GM18951 (cell line): ENCODE data around the gene ADCY3.

ENCODE experiments used
- POLR2A ChIP-seq: IDR thresholded peaks from 4 replicates; pipeline ENCODE4 v1.6.1; 2011; ENCODE audit warnings: mild to moderate bottlenecking; ENCODE audit not compliant: insufficient read length, insufficient read depth; ENCODE audit errors: extremely low read depth
- in situ Hi-C: fragments of 300-500 bp; cut with MboI; formaldehyde crosslinking; loops from one replicate; pipeline ENCODE4 v1.12.0; 2022; ENCODE audit warnings: low sequenced_read_pairs, mixed read lengths, inconsistent platforms; ENCODE audit not compliant: unreplicated experiment

The ADCY3 gene

GRCh38 chr2:24908461-24908901 lies 11.6 kb downstream of the ADCY3 start:
- in situ Hi-C loops = no loop called here
- TF ChIP-seq POLR2A = no peak

GRCh38 chr2:24907116-24907515 lies 12.9 kb downstream of the ADCY3 start:
- in situ Hi-C loops = no loop called here
- no peak for TF ChIP-seq POLR2A

GRCh38 chr2:24906466-24906865 lies 13.6 kb downstream of the ADCY3 start:
- in situ Hi-C loops = no loop called here
- no peak for TF ChIP-seq POLR2A

DNA sequence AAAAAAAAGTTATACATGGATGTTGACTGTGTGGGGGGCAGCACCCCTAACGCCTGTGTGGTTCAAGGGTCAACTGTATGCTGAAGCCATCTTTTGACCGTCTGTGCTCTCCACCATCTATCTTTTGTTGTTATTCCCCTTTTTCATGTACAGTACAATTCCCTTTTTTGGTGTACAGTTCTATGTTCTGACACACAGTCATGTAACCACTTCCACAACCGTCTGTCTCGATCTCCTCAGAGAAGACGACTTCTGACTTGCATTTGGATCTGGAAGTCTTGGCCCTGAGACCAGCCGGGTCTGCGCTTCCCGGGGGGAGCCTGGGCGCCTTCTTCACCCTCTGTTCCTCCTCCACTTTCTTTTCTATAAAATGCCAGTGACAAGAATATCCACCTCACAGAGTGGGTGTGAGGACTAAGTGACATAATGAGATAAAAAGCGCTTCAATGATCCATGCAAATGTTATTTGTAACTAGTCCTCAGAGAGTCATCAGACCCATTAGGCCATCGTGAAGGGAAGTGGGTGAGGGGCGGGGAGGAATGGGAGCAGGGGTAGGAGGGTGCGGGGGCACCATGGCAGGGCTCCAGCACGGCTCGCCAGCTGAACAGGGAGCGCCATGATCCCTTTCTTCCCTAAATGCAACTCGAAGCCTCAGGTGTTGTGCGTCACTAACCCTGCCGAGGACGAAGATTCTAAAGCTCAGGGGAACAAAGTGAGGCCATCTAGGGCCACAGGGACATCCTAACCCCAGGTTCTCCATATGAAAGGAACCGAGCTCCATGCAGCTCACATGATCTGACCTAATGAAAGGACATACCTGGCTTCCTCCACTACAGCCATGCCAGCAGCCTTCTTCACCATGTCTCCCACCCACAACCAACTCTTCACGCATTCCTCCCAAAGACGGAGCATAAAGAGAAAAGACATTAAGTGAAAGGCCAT lies 16.6 kb downstream of the ADCY3 start:
- in situ Hi-C loops = no loop called here
- no peak for TF ChIP-seq POLR2A

DNA sequence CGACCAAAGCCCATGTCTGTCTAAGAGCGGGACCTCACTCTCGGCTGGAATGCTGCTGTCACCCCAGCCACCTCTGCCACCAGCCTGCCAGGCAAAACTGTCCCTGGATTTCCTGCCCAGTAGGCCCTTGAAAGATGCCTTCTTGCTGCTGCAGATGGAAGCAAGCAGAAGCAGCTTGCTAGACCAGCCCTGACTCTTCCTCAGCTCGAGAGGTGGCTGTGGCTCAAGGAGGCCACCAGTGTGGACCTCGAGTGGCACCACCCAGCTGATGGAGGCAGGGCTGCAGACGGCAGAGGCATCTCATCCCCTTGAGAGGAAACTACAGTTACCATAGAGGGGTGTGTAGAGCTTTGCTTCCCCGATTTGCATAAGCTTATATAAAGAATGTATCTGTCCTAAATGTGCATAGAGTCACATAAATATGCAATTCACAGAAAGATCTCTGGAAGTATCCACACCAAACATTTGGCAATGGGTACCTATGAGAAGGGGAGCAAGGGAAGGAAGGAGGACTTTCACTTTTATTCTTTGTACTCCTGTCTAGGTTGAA lies 20.6 kb downstream of the ADCY3 start:
- TF ChIP-seq POLR2A = no peak
- in situ Hi-C loops = no loop called here

GRCh38 chr2:24898122-24899109 lies 21.6 kb downstream of the ADCY3 start:
- no peak for TF ChIP-seq POLR2A
- in situ Hi-C loops = no loop called here

DNA sequence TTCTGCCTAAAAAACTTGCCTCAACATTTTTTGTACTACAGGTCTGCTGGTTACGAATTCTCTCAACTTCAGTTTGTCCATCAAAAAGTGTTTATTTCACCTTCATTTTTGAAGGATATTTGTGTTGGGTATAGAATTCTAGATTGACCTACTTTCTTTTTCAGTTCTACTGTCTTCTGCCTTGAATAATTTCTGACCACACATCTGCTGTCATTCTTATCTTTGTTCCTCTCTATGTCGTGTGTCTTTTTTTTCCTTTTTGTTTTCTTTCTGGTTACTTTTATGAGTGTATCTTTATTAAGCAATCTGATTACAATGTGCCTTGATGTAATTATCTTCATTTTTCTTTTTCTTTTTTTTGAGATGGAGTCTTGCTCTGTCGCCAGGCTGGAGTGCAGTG lies 25.3 kb downstream of the ADCY3 start:
- no peak for TF ChIP-seq POLR2A
- in situ Hi-C loops = no loop called here

DNA sequence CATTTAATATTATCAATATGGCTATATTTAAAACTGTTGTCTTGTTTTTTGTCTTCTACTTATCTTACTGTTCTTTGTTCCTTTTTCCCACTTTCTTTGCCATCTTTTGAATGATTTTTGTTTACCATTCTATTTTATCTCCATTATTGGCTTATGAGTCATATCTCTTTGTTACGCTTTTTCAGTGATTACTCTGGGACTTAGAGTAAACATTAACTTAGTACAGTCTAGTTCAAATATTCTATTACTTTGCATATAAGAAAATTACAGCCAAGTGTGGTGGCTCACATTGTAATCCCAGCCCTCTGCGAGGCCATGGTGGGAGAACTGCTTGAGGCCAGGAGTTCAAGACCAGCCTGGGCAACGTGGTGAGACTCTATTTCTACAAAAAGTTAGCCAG lies 26.1 kb downstream of the ADCY3 start:
- no peak for TF ChIP-seq POLR2A
- in situ Hi-C loops = no loop called here

- no peak for TF ChIP-seq POLR2A
- in situ Hi-C loops = no loop called here
These were observed 27.1 kb downstream of the ADCY3 start for GRCh38 chr2:24892928-24893327.

DNA sequence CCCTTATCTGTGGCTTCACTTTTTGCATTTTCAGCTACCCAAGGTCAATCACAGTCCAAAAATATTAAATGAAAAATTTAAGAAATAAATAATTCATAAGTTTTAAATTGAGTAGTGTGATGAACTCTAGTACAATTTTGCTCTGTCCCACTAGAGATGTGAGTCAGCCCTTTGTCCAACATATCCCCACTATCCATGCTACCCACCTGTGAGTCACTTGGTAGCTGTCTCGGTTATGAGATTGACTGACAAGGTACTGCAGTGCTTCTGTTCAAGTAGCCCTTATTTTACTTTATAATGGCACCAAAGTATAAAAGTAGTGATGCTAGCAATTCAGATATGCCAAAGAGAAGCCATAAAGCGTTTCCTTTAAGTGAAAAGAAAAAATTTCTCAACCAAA lies 28.8 kb downstream of the ADCY3 start:
- TF ChIP-seq POLR2A = no peak

GRCh38 chr2:24889221-24889620 lies 30.8 kb downstream of the ADCY3 start:
- no peak for TF ChIP-seq POLR2A
- in situ Hi-C loops = no loop called here

More for the DNA sequence above, 28.8 kb downstream of the ADCY3 start:
- in situ Hi-C loops = no loop called here

DNA sequence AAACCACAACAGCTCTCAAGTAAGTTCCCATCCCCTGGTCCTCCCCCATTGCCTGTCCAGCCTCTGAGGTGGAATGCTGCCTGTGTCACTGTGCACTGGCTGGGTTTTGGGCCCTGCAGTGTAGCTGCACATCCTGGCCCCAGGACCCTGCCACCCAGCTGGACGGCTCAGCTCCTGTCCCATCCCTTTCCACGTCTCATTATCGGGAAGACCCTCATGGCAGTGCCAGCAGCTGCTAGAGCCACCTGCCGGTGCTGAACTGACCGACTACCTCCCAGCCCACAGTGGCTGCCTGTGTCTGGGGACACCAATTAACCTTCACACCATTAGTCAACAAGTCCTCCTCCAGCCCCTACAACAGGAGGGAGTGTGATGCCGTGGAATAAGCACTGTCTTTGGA lies 31.9 kb downstream of the ADCY3 start:
- in situ Hi-C loops = no loop called here
- TF ChIP-seq POLR2A = no peak

- TF ChIP-seq POLR2A = no peak
- in situ Hi-C loops = no loop called here
These were observed 32.6 kb downstream of the ADCY3 start for GRCh38 chr2:24887307-24887874.
